GM20000 (cell line): Measurements from ENCODE around the gene ZNF681.

Experiments
- DNase-seq: peaks from one replicate; pipeline ENCODE4 v3.0.0; 2012; ENCODE audit warnings: low spot score
- CTCF ChIP-seq: IDR thresholded peaks from 2 replicates; pipeline ENCODE4 v1.5.1; 2012; ENCODE audit warnings: mild to moderate bottlenecking, control low read depth; ENCODE audit errors: extremely low read depth, missing control alignments

ZNF681 gene

GRCh38 chr19:23774524-23774971, 15.9 kb upstream of the ZNF681 start:
- no peak for DNase-seq
- TF ChIP-seq CTCF = no peak

GRCh38 chr19:23774106-23774505, 15.4 kb upstream of the ZNF681 start:
- TF ChIP-seq CTCF = no peak
- no peak for DNase-seq

DNA sequence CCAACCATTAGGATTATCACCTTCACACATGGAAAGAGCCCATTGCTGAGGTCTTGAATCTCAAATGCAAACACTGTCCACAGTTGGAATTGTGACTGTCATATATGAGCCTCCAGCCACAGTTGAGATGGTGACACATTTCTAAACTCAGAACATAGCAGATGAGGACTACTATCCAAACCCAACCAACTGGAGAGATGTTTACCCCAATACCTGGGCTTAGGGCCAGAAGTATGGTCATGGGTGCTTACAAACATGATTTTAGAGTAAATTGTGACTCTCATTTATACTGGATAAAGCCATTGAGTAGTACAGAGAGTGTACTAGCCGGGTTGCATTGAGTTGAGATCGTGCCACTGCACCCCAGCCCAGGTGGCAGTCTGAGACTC, 14.0 kb upstream of the ZNF681 start:
- no peak for DNase-seq
- no peak for TF ChIP-seq CTCF

DNA sequence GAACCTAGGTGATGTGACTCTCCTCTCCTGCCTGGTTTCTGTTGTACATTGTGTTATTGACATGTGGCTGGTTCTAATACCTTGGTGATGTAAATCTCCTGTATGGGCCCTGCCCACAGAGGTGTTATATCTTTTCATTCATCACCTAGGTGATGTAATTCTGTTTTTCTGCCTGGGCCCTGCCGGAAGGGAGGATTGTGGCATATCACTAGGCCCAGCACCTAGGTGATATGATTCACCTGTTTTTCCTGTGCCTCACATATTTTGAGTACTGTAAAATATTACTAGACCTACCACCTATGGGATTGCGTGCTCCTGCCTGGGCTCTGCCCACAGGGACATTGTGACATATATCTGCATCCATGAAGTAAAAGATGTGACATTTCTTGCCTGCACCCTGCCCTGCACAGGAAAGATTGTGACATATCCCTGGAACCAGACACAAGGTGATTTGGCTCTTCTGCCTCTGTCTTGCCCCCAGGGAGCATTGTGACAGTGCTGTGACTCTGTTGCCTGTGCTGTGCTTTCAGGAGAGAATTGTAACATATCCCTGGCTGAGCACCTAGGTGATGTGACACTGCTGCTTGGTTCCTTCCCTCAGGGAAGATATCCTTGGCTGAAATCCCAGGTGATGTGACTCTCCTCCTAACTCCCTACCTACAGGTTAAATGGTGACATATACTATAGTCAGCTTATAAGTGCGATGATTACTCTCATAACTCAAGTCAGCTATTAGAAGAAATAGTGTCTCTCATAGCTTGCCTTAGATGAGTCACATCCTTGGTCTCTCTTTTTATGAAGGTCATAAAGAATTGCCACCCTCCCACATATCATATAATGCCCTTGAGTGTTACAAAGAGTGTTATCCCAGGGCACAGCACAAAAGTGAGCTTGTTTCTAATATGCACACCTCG, 13.3 kb upstream of the ZNF681 start:
- DNase-seq = no peak
- no peak for TF ChIP-seq CTCF

GRCh38 chr19:23771316-23771715, 12.6 kb upstream of the ZNF681 start:
- TF ChIP-seq CTCF = no peak
- no peak for DNase-seq

DNA sequence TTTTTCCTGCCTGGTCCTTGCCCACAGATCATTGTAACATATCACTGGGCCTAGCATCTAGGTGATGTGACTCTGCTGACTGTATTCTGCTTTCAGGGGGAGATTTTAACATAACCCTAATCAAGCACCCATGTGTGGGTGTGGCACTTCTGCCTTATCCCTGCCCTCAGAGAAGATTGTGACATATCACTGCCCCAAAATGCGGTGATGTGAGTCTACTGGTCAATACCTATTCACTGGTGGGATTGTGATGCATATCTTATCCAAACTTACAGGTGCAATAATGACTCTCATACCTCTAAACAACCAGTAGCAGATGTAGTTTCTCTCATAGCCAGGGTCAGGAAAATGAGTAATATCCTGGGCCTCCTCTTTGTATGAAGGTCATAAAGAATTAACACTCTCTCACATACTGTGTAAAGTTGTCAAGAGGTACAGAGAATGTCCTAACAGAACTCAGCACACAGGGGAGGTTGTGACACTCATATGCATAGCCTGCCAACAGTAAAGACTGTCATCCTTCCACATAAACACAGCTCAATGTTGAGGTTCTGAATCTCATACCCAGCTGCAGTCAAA, 12.1 kb upstream of the ZNF681 start:
- no peak for TF ChIP-seq CTCF
- DNase-seq = no peak

DNA sequence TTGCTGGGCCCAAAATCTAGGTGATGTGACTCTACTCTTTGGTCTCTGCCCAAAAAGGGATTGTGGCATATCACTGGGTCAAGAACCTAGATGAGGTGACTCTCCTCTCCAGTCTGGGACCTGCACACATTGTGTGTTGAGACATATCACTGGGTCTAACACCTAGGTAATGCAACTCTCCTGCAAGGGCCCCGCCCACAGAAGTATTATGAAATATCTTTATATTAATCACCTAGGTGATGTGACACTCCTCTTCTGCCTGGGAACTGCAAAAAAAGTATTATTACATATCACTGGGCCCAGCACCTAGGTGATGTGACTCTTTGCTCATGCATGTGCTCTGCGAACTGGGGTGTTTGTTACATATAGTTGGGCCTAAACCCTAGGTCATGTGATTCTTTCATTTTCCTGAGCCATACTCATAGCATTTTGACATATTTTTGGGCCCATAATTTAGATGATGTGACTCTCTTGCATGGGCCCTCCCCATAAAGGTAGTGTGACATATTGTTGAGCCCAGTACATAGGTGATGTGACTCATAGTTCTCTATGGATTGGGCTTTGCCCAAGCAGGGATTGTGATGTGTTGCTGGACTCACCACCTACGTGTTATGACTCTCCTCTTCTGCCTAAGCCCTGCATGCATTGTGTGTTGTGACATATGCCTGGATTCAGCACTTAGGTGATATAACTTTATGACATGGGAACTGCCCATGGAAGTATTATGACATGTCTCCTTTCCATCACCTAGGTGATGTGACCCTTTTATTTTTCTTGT, 11.2 kb upstream of the ZNF681 start:
- no peak for DNase-seq
- TF ChIP-seq CTCF = no peak
